Kasumi-1 (cell line): Measurements from ENCODE around the gene SOSTDC1.

Experiments used
- DNase-seq, 2 experiments: peaks; one replicate each; lab custom pipeline; 2025; lab: John Stamatoyannopoulos, UW

SOSTDC1 gene

DNA sequence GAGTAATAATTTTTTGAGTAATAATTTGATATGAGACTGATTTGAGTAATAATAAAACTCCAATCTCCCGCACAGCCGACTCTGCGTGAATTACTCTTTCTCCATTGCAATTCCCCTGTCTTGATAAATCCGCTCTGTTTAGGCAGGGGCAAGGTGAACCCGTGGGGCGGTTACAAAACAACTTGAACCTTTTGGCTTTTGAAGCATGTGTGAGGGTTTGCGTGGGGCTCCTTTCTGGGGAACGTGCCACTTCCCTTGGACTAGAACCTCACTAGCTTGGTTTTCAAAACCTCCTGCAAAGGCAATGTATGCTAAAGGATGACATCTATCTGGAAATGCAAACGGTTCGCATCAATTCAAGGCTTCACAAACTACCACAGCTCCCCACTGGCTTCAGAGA is 45.7 kb downstream of the SOSTDC1 start:
- DNase-seq, result peak in 1 of 2 experiments; percentile 4

DNA sequence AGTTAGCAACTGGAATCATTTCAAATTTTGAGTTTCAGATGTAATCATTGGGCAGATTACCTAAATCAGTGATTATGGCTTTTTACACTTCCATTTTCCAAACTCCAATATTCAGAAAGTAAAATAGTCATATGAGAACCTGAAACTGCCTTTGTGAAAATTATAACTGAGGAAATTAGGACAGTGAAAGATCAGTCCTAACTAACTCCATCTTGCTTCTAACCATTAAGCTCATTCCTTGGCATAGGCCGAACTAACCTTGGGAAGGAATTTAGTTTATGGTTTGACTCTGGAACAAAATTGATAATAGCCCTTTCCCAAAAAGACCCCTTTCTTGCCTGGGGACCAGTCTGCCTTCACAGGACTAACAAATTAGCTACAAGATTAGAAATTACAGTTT is 46.4 kb downstream of the SOSTDC1 start:
- DNase-seq, result no peak

DNA sequence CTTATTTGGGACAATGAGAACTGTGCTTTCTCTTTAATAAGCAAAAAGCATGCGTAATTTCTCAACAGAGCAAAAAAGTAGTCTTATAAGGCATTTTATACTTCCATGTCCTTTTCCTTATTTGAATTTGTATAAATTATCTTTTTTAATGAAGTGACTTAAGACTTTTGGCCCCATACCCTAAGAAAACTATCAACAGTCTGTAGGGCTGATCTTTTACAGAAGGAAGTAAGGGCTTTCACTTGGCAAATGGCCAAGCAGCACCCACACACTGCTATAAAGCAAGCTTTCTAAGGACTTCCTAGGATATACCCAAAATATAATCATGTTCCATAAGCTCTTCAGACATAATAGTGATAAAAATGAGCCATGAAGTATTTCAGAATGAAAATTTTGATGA is 47.6 kb downstream of the SOSTDC1 start:
- peak; percentile 4 to 15 for DNase-seq

DNA sequence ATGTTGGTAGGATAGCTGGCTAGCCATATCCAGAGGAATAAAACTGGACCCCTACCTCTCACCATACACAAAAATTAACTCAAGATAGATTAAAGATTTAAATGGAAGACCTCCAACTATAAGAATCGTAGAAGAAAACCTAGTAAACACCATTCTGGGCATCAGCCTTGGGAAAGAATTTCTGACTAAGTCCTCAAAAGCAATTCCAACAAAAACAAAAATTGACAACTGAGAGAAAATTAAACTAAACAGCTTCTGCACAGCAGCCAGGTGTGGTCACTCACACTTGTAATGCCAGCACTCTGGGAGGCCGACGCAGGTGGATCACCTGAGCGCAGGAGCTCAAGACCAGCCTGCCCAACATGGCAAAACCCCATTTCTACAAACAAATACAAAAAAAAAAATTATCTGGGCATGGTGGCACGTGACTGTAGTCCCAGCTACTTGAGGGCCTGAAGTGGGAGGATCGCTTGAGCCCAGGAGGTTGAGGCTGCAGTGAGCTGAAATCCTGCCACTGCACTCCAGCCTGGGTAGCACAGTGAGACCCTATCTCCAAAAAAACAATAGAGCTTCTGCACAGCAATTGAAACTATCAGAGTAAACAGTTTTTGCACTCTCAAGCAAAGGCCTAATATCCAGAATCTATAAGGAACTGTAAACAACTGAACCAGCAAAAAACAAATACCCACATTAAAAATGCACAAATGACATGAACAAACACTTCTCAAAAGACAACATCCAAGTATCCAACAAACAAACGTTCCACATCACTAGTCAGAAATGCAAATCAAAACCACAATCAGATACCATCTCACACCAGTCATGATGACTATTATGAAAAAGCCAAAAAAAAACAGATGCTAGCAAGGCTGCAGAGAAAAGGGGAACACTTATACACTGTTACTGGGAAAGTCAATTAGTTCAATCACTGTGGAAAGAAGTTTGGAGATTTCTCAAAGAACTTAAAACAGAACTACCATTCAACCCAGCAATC is 49.0 kb downstream of the SOSTDC1 start:
- DNase-seq, result no peak

DNA sequence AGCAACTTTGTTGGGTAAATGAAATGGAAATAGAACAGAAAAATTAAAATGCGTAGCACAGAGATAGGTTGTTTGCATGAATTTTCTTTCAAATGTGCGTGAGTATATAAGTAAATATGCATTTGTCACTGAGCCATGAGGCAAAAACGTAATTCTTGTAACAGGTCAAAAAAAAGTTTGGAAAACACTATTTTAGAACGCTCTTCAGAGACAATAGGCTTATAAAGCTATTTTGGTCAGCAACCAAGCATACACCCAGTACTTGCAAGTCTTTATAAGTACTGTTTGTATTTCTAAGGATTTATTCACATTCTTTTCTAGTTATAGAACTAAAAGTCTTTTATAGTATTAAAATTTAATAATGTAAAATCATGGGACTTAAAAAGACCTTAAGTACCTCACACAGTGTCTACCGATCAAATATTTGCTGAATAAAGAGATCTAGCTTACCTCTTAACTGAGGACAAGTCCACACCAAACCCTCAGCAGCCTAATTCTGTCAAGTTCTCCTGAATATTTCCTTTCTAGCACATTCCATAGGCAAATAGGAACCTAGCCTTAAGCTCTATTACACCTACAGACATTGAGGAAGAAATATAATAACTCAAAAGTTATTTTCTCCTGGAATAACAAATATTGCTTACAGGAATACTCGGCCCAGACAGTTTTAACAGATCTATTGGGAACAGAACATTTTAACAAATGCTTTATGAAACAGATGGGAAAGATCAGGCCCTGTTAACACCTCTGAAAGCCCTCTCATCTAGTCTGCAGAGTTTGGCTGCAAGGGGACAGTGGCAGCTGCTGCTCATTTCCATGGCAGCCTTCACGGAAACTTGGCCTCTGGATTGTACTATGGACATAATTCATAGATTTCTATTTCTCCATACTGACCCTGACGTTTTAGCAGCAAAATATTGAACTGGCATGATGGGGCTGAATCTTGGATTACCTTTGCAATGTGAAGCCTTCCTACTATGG is 53.0 kb downstream of the SOSTDC1 start:
- no peak for DNase-seq
